Sigmoid colon (tissue), 7 donors: Measurements from ENCODE around the gene KREMEN1. TPM values are rescaled to one million over a fixed set of nuclear protein-coding genes. Genes with fewer than 3 reads are reported as not detected.

Experiments used
- DNase-seq: peaks from one replicate; pipeline ENCODE4 v3.0.0-alpha.2; 2019
- H3K27ac ChIP-seq, 4 donors: fragments of 200-600 bp; sonication (generic); one replicate each; pipeline ENCODE4 v1.5.1; 2016 to 2019; ENCODE audit warnings: mild to moderate bottlenecking in 1 of 4
- H3K27me3 ChIP-seq, 3 donors: fragments of 200-600 bp; sonication (generic); one replicate each; pipeline ENCODE4 v1.5.1; 2019; ENCODE audit warnings: mild to moderate bottlenecking in 1 of 3
- H3K36me3 ChIP-seq, 4 donors: fragments of 200-600 bp; sonication (generic); one replicate each; pipeline ENCODE4 v1.5.1; 2016 to 2019
- H3K4me1 ChIP-seq, 4 donors: fragments of 200-600 bp; sonication (generic); one replicate each; pipeline ENCODE4 v1.5.1; 2017 to 2019
- H3K4me3 ChIP-seq, 4 donors: fragments of 200-600 bp; sonication (generic); one replicate each; pipeline ENCODE4 v1.5.1; 2017 to 2019; ENCODE audit warnings: mild to moderate bottlenecking in 2 of 4, moderate library complexity in 1 of 4
- H3K9me3 ChIP-seq, 4 donors: fragments of 200-600 bp in 3 of 4; sonication (generic) in 3 of 4; one replicate each; pipeline versions ENCODE4 v1.5.1 to v1.6.1; 2013 to 2019
- CTCF ChIP-seq, 4 experiments: fragments of 450-650 bp in 3 of 4; fragments of 200-600 bp in 1 of 4; IDR thresholded peaks; one replicate each; pipeline ENCODE4 v1.5.1; 2016 to 2019; ENCODE audit warnings: antibody characterized with exemption in 4 of 4, mild to moderate bottlenecking in 3 of 4, moderate library complexity in 2 of 4
- EP300 ChIP-seq, 4 donors: sonication (generic); formaldehyde crosslinking; IDR thresholded peaks; one replicate each; pipeline ENCODE4 v1.6.1; 2017; ENCODE audit warnings: antibody characterized with exemption in 4 of 4
- POLR2A ChIP-seq, 2 donors: fragments of 450-650 bp; IDR thresholded peaks; one replicate each; pipeline ENCODE4 v1.6.1; 2016; ENCODE audit warnings: antibody characterized with exemption in 2 of 2, mild to moderate bottlenecking in 2 of 2, moderate library complexity in 2 of 2
- POLR2AphosphoS5 ChIP-seq, 4 donors: sonication (generic); formaldehyde crosslinking; IDR thresholded peaks; one replicate each; pipeline ENCODE4 v1.6.1; 2017; ENCODE audit warnings: antibody characterized with exemption in 4 of 4
- WGBS, 2 donors: extraction: QIAGEN DNeasy Blood & Tissue Kit; methylation state at CpG; one replicate each; pipeline ENCODE4 v1.1.7; 2013; 5-methylcytosine and 5-hydroxymethylcytosine counted together
- intact Hi-C: fragments of 100-400 bp; cut with DNase I; formaldehyde crosslinking; loops from one replicate; pipeline ENCODE4 v1.15.1; 2023
- polyA plus RNA-seq, 3 donors: library from polyadenylated mRNA; stranded (reverse); fragments of 200-250 nt; gene quantifications; one replicate each; pipeline ENCODE4 v1.2.3, GENCODE V29; 2013
- total RNA-seq, 4 donors: library from RNA; depleted of rRNA; stranded (reverse); fragments of >200 nt; gene quantifications; one replicate each; pipeline ENCODE4 v1.1.0, GENCODE V29; 2016
- donor health status: healthy with polysubstance abuse.
- donor health status: Bipolar disorder and iron deficiency.
- donor health status: healthy.

The KREMEN1 gene
- total and polyA plus RNA-seq, 7 donors, result 4.2 to 13.2 (median 6.7) TPM

DNA sequence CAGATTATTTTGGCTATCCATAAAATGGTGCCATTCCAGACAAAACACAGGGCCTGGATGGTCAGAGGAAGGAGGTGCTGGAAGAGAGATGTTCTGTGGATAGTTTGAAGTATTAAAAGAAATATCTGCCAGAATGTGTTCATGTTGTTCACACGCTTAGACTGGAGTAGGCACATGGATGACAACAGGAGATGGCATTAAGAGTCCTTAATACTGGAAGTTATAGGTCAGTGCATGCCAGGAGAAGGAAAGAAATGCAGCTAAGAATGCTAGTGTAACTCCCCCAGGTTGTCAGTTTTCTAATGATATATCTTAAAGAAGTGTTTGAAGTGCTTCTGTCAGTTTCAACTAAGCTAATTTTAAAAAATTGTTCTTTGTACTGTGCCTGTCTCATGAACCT lies 20.2 kb downstream of the KREMEN1 start:
- 89 to 91% methylated on average over 1 of the region's 1 CpG for WGBS, 2 donors
- TF ChIP-seq POLR2A (IDR thresholded peaks at IDR 0.05), result no peak
- TF ChIP-seq POLR2AphosphoS5 (IDR thresholded peaks at IDR 0.05), result no peak
- TF ChIP-seq EP300 (IDR thresholded peaks at IDR 0.05), result no peak
- TF ChIP-seq CTCF (IDR thresholded peaks at IDR 0.05), result no peak

GRCh38 chr22:29093501-29094300 lies 20.9 kb downstream of the KREMEN1 start:
- Histone ChIP-seq H3K4me1 (peaks cover 0 to 14% (median 8%) of the 10 kb centered on the region in 4 donors), H3K9me3 (no peaks in the 10 kb centered on the region), H3K4me3 (no peak overlapping the region), H3K27me3 (no peaks in the 10 kb centered on the region), H3K27ac (peak overlapping the region; percentile 26 to 51 (median 40)), H3K36me3 (peaks cover 0 to 5% (median 0%) of the 10 kb centered on the region in 4 donors)
- TF ChIP-seq POLR2A (IDR thresholded peaks at IDR 0.05), result no peak
- TF ChIP-seq EP300 (IDR thresholded peaks at IDR 0.05), result no peak
- TF ChIP-seq CTCF (IDR thresholded peaks at IDR 0.05), result no peak
- TF ChIP-seq POLR2AphosphoS5 (IDR thresholded peaks at IDR 0.05), result peak in 1 of 4 donors; percentile 26
- intact Hi-C loops, result no loop called here
- WGBS, 2 donors, result 78 to 80% methylated on average over 4 of the region's 4 CpGs
- DNase-seq, result no peak

More for the DNA sequence above, 20.2 kb downstream of the KREMEN1 start:
- no peak for DNase-seq
- no peak overlapping the region for H3K4me3 ChIP-seq
- H3K36me3 ChIP-seq, result peaks cover 0 to 5% (median 0%) of the 10 kb centered on the region in 4 donors
- H3K27me3 ChIP-seq, result no peaks in the 10 kb centered on the region
- H3K4me1 ChIP-seq, result peaks cover 0 to 14% (median 8%) of the 10 kb centered on the region in 4 donors
- H3K27ac ChIP-seq, result peak overlapping the region in 3 of 4 donors; percentile 26 to 51 (median 38)
- H3K9me3 ChIP-seq, result no peaks in the 10 kb centered on the region
- intact Hi-C loops, result no loop called here

DNA sequence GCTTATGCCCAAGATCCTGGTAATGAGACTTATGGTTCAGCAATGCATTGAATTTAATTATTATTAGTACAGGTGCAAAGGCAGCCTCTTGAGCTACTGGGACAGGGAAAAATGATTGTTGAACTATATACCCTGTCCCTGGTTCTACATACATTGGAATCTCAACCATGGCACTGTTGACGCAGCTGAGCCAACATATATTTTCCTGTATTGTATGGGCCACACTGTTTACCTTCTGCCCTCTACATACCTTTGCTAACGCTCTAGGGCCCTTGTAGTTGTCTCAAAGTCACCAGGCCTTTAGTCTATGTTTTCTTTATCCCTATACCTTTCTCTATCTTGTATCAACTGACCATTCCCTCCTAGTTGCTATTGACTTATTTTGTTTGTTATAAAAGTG lies 22.6 kb downstream of the KREMEN1 start:
- WGBS, 2 donors, result 44 to 80% methylated on average over 2 of the region's 2 CpGs
- Histone ChIP-seq H3K27me3 (no peaks in the 10 kb centered on the region), H3K27ac (no peak overlapping the region), H3K4me1 (peaks cover 0 to 14% (median 8%) of the 10 kb centered on the region in 4 donors), H3K4me3 (no peak overlapping the region), H3K36me3 (peaks cover 0 to 5% (median 0%) of the 10 kb centered on the region in 4 donors), H3K9me3 (no peaks in the 10 kb centered on the region)
- intact Hi-C loops, result no loop called here
- no peak for DNase-seq
- TF ChIP-seq CTCF (IDR thresholded peaks at IDR 0.05) (no peak), POLR2AphosphoS5 (IDR thresholded peaks at IDR 0.05) (no peak), POLR2A (IDR thresholded peaks at IDR 0.05) (no peak), EP300 (IDR thresholded peaks at IDR 0.05) (no peak)

- 49 to 79% methylated on average over 13 of the region's 13 CpGs for WGBS, 2 donors
- Histone ChIP-seq H3K27ac (no peak overlapping the region), H3K4me1 (peaks cover 0 to 14% (median 8%) of the 10 kb centered on the region in 4 donors), H3K27me3 (no peaks in the 10 kb centered on the region), H3K4me3 (no peak overlapping the region), H3K9me3 (no peaks in the 10 kb centered on the region), H3K36me3 (peaks cover 0 to 5% (median 0%) of the 10 kb centered on the region in 4 donors)
- TF ChIP-seq POLR2AphosphoS5 (IDR thresholded peaks at IDR 0.05), result no peak
- no peak for TF ChIP-seq EP300 (IDR thresholded peaks at IDR 0.05)
- TF ChIP-seq CTCF (IDR thresholded peaks at IDR 0.05), result no peak
- no peak for TF ChIP-seq POLR2A (IDR thresholded peaks at IDR 0.05)
- no peak for DNase-seq
- intact Hi-C loops, result no loop called here
Observed at GRCh38 chr22:29096736-29097669, 24.2 kb downstream of the KREMEN1 start.
